Measurements from ENCODE around the gene MYT1.

- TF ChIP-seq, protein P1, sequence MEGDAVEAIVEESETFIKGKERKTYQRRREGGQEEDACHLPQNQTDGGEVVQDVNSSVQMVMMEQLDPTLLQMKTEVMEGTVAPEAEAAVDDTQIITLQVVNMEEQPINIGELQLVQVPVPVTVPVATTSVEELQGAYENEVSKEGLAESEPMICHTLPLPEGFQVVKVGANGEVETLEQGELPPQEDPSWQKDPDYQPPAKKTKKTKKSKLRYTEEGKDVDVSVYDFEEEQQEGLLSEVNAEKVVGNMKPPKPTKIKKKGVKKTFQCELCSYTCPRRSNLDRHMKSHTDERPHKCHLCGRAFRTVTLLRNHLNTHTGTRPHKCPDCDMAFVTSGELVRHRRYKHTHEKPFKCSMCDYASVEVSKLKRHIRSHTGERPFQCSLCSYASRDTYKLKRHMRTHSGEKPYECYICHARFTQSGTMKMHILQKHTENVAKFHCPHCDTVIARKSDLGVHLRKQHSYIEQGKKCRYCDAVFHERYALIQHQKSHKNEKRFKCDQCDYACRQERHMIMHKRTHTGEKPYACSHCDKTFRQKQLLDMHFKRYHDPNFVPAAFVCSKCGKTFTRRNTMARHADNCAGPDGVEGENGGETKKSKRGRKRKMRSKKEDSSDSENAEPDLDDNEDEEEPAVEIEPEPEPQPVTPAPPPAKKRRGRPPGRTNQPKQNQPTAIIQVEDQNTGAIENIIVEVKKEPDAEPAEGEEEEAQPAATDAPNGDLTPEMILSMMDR (IDR thresholded peaks at IDR 0.05): no peak
- no peak for TF ChIP-seq SP1 (CRISPR knock-in tag; conservative IDR thresholded peaks at IDR 0.05)
- TF ChIP-seq TCF7 (CRISPR knock-in tag; IDR thresholded peaks at IDR 0.05; ENCODE audit: low read depth): no peak
- no peak for TF ChIP-seq FOXP4 (CRISPR knock-in tag; IDR thresholded peaks at IDR 0.05)
- TF ChIP-seq, protein P2, sequence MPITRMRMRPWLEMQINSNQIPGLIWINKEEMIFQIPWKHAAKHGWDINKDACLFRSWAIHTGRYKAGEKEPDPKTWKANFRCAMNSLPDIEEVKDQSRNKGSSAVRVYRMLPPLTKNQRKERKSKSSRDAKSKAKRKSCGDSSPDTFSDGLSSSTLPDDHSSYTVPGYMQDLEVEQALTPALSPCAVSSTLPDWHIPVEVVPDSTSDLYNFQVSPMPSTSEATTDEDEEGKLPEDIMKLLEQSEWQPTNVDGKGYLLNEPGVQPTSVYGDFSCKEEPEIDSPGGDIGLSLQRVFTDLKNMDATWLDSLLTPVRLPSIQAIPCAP (CRISPR knock-in tag; IDR thresholded peaks at IDR 0.05): no peak
- no peak for TF ChIP-seq ZNF512 (CRISPR knock-in tag; IDR thresholded peaks at IDR 0.05; ENCODE audit: borderline replicate concordance)
- no peak for TF ChIP-seq MAX (CRISPR knock-in tag; IDR thresholded peaks at IDR 0.05)
- no peak for TF ChIP-seq ZNF232 (CRISPR knock-in tag; IDR thresholded peaks at IDR 0.05)
Measured at GRCh38 chr20:64138276-64138815, 25.9 kb upstream of the MYT1 start.
